Urinary bladder (tissue), 4 donors: Measurements from ENCODE around the gene XRCC5. TPM values are rescaled to one million over a fixed set of nuclear protein-coding genes. Genes with fewer than 3 reads are reported as not detected.

Source experiments
- DNase-seq: peaks from one replicate; pipeline ENCODE4 v3.0.0-alpha.2; 2015; ENCODE audit errors: extremely low spot score
- H3K27ac ChIP-seq: one replicate; pipeline ENCODE4 v1.5.1; 2013; ENCODE audit warnings: low read depth, mild to moderate bottlenecking, moderate library complexity
- H3K36me3 ChIP-seq: one replicate; pipeline ENCODE4 v1.6.1; 2013; ENCODE audit warnings: mild to moderate bottlenecking, moderate library complexity; ENCODE audit not compliant: insufficient read depth
- H3K4me1 ChIP-seq: one replicate; pipeline ENCODE4 v1.6.1; 2013; ENCODE audit warnings: mild to moderate bottlenecking, moderate library complexity; ENCODE audit not compliant: insufficient read depth
- H3K4me3 ChIP-seq: one replicate; pipeline ENCODE4 v1.5.1; 2013; ENCODE audit warnings: low read depth, low read length
- WGBS: extraction: QIAGEN DNeasy Blood & Tissue Kit; methylation state at CpG from one replicate; pipeline ENCODE4 v1.1.7; 2013; 5-methylcytosine and 5-hydroxymethylcytosine counted together
- polyA plus RNA-seq: library from polyadenylated mRNA; stranded (reverse); fragments of 200-250 nt; gene quantifications from one replicate; pipeline ENCODE4 v1.2.3, GENCODE V29; 2013
- total RNA-seq: library from RNA; depleted of rRNA; stranded (reverse); fragments of >200 nt; gene quantifications from one replicate; pipeline ENCODE4 v1.2.3, GENCODE V29; 2014
- donor health status: healthy with polysubstance abuse.
- donor health status: healthy.

The XRCC5 gene
- total and polyA plus RNA-seq, 2 donors, result 121 to 247 TPM

- H3K4me3 ChIP-seq, result no peak overlapping the region
- no peaks in the 10 kb centered on the region for H3K36me3 ChIP-seq
- no peak for DNase-seq
- H3K4me1 ChIP-seq, result no peaks in the 10 kb centered on the region
- 70% methylated on average over 4 of the region's 4 CpGs for WGBS
- H3K27ac ChIP-seq, result no peak overlapping the region
These were observed 106.7 kb downstream of the XRCC5 start for GRCh38 chr2:216215658-216216390.

GRCh38 chr2:216216951-216217903, 108.1 kb downstream of the XRCC5 start:
- Histone ChIP-seq H3K36me3 (no peaks in the 10 kb centered on the region), H3K4me1 (no peaks in the 10 kb centered on the region), H3K27ac (no peak overlapping the region), H3K4me3 (no peak overlapping the region)
- no peak for DNase-seq
- WGBS, result 52% methylated on average over 7 of the region's 7 CpGs

DNA sequence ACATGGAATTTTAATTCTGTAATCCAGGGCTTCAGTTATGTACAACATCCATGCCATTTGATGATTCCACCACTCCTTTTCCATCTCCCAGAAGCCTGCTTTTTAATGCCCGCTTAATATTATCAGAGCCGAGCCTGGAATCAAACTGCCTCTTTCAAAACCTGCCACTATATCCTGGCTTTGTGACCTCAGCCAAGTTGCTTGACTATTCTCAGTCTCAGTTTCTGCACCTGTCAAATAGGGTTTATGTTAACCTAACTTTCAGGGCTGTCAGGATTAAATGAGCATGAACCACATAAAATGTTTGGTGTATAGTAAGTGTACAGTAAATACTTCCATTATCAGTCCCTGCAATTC, 108.7 kb downstream of the XRCC5 start:
- no peak for DNase-seq
- Histone ChIP-seq H3K36me3 (no peaks in the 10 kb centered on the region), H3K27ac (no peak overlapping the region), H3K4me1 (no peaks in the 10 kb centered on the region), H3K4me3 (no peak overlapping the region)
- WGBS, result 40% methylated on average over 2 of the region's 2 CpGs

- Histone ChIP-seq H3K36me3 (no peaks in the 10 kb centered on the region), H3K27ac (no peak overlapping the region), H3K4me3 (no peak overlapping the region), H3K4me1 (no peaks in the 10 kb centered on the region)
- WGBS, result 89% methylated on average over 6 of the region's 6 CpGs
- DNase-seq, result no peak
These were observed 110.7 kb downstream of the XRCC5 start for GRCh38 chr2:216219861-216220260.

DNA sequence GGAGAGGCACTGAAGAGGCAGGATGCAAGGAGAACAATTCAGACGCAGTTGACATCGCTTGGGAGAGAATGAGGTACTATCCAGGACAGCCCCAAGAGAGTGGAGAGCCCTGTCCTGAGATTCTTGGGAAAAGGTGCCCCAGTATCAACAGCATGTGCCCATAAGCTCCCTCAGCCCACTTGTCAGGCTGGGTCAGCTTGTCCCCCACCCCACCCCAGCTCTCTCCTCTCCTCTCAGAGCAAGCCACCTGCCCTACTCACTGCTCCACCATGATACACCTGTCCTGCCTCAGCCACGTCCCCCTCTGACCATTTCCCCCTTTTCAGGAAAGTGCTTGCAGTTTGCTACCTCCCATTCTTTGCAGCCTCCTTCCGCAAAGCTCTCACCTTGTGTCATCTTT, 111.8 kb downstream of the XRCC5 start:
- Histone ChIP-seq H3K4me1 (no peaks in the 10 kb centered on the region), H3K4me3 (no peak overlapping the region), H3K36me3 (no peaks in the 10 kb centered on the region), H3K27ac (no peak overlapping the region)
- DNase-seq, result no peak
- WGBS, result 90% methylated on average over 4 of the region's 4 CpGs

DNA sequence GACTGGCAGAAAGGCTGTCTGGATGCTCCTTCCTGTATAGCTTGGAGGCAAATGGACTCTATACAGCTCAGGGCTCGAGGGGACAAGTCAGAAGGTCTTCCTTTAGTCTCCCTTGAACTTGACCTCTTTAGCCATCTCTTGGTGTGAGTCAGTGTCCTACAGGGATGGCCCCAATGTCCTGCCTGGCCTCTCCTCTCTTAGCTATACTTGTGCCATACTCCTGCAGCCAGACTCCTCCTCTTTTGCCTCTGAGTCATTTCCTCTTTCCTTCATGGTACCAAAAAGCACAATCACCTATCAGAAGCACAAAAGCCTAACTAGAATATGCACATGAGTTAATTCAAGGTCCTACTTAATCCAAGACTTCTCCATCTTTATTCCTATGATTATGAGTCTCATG, 112.7 kb downstream of the XRCC5 start:
- 69% methylated on average over 1 of the region's 1 CpG for WGBS
- Histone ChIP-seq H3K36me3 (no peaks in the 10 kb centered on the region), H3K27ac (no peak overlapping the region), H3K4me1 (no peaks in the 10 kb centered on the region), H3K4me3 (no peak overlapping the region)
- no peak for DNase-seq

DNA sequence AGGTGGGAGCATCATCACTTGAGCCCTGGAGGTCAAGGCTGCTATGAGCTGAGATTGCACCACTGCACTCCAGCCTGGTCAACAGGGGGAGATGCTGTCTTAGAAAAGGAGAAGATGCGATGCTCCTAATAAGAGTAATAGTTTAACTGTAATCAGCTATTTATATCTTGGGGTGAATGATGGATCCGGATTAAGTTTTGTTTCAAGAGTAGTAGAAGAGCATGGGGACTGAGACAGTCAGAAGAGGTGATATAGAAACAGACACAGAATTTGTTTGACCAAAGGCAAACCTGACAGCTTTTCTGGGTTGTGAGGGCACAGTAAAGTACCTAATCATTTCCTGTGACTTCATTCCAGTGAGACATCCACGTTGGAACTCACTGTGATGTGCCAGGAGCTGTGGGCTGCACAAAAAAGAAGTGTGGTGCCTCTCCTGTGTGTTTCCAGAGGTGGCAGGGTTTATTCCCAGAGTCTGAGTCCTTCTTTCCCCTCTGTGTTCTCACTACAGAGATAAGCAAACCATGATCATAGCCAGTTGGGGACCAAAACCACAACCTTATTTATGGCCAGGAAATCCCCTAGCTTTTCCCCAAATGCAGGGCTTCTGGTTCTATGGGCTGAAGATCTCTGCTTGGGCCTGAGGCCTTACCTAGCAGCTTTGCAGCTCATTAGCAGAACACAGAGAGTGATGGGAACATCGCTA, 113.7 kb downstream of the XRCC5 start:
- H3K36me3 ChIP-seq, result no peaks in the 10 kb centered on the region
- no peak for DNase-seq
- WGBS, result 64% methylated on average over 4 of the region's 4 CpGs
- no peak overlapping the region for H3K4me3 ChIP-seq
- no peaks in the 10 kb centered on the region for H3K4me1 ChIP-seq
- no peak overlapping the region for H3K27ac ChIP-seq

DNA sequence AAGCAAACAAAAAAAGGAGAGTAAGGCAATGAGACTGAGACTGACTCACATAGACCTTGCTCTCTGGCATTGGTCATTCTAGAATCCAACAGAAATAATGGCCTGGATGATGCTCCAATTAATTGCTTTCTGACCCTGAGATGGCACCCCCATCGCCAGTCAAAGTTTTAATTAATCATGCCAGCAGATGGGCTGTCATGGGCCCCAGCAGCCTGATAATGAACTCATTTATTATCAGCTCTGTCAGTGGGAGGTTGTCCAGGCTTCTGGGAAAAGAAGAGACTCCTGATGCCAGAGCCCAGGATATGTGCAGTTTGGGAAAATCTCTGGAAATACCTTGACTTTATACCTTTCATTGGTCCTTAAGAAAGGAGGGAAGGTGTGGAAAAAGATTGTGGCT, 115.2 kb downstream of the XRCC5 start:
- H3K36me3 ChIP-seq, result no peaks in the 10 kb centered on the region
- no peak overlapping the region for H3K27ac ChIP-seq
- no peak overlapping the region for H3K4me3 ChIP-seq
- DNase-seq, result no peak
- WGBS, result 91% methylated on average over 1 of the region's 1 CpG
- no peaks in the 10 kb centered on the region for H3K4me1 ChIP-seq

GRCh38 chr2:216229277-216229914, 120.2 kb downstream of the XRCC5 start:
- WGBS, result 86% methylated on average over 5 of the region's 5 CpGs

GRCh38 chr2:216231867-216232266, 122.7 kb downstream of the XRCC5 start:
- WGBS, result 0% methylated on average over 1 of the region's 1 CpG
- Histone ChIP-seq H3K36me3 (no peaks in the 10 kb centered on the region), H3K4me3 (no peak overlapping the region), H3K4me1 (no peaks in the 10 kb centered on the region), H3K27ac (no peak overlapping the region)
- DNase-seq, result no peak

More at GRCh38 chr2:216229277-216229914, 120.2 kb downstream of the XRCC5 start:
- no peak for DNase-seq
- Histone ChIP-seq H3K4me3 (no peak overlapping the region), H3K4me1 (no peaks in the 10 kb centered on the region), H3K27ac (no peak overlapping the region), H3K36me3 (no peaks in the 10 kb centered on the region)

GRCh38 chr2:216232721-216233120, 123.6 kb downstream of the XRCC5 start:
- Histone ChIP-seq H3K27ac (no peak overlapping the region), H3K36me3 (no peaks in the 10 kb centered on the region), H3K4me3 (no peak overlapping the region), H3K4me1 (no peaks in the 10 kb centered on the region)
- 88% methylated on average over 1 of the region's 1 CpG for WGBS
- DNase-seq, result no peak

- no peak overlapping the region for H3K27ac ChIP-seq
- DNase-seq, result no peak
- no peak overlapping the region for H3K4me3 ChIP-seq
- H3K4me1 ChIP-seq, result no peaks in the 10 kb centered on the region
- WGBS, result 89% methylated on average over 4 of the region's 4 CpGs
- no peaks in the 10 kb centered on the region for H3K36me3 ChIP-seq
These were observed 124.3 kb downstream of the XRCC5 start for GRCh38 chr2:216233281-216233995.

- DNase-seq, result no peak
- WGBS, result 97% methylated on average over 3 of the region's 3 CpGs
- Histone ChIP-seq H3K27ac (no peak overlapping the region), H3K36me3 (no peaks in the 10 kb centered on the region), H3K4me3 (no peak overlapping the region), H3K4me1 (no peaks in the 10 kb centered on the region)
These were observed 125.0 kb downstream of the XRCC5 start for GRCh38 chr2:216234106-216234505.
